HepG2 (cell line): ENCODE data around the gene FGD2. TPM values are rescaled to one million over a fixed set of nuclear protein-coding genes. Genes with fewer than 3 reads are reported as not detected.

ENCODE experiments used
- HOXD1 ChIP-seq: sonication (generic); formaldehyde crosslinking; IDR thresholded peaks from 2 replicates; pipeline ENCODE4 v1.5.0; 2020; ENCODE audit warnings: missing genetic modification reagents
- MAFG ChIP-seq: sonication (generic); formaldehyde crosslinking; IDR thresholded peaks from 2 replicates; pipeline ENCODE4 v1.5.1; 2020; ENCODE audit warnings: mild to moderate bottlenecking, missing genetic modification reagents
- MXI1 ChIP-seq: IDR thresholded peaks from 3 replicates; pipeline ENCODE4 v1.6.1; 2012; ENCODE audit warnings: low read depth, low read length, inconsistent platforms, borderline replicate concordance
- SMARCC2 ChIP-seq: fragments of 450-650 bp; IDR thresholded peaks from 2 replicates; pipeline ENCODE4 v1.6.1; 2017; ENCODE audit warnings: antibody characterized with exemption, mild to moderate bottlenecking
- ZBTB25 ChIP-seq: IDR thresholded peaks from 2 replicates; pipeline ENCODE4 v1.6.1; 2018; ENCODE audit warnings: missing genetic modification reagents
- ZEB1 ChIP-seq: IDR thresholded peaks from 2 replicates; pipeline ENCODE4 v1.6.1; 2012; ENCODE audit warnings: mild to moderate bottlenecking, low read depth, inconsistent platforms; ENCODE audit not compliant: insufficient replicate concordance
- ZNF160 ChIP-seq: sonication (generic); formaldehyde crosslinking; IDR thresholded peaks from 2 replicates; pipeline ENCODE4 v1.8.0; 2022; ENCODE audit warnings: mild to moderate bottlenecking, inconsistent platforms, missing genetic modification reagents
- ZNF275 ChIP-seq: sonication (generic); formaldehyde crosslinking; IDR thresholded peaks from 2 replicates; pipeline ENCODE4 v1.8.0; 2022; ENCODE audit warnings: missing genetic modification reagents, mild to moderate bottlenecking, inconsistent platforms, borderline replicate concordance
- ZNF431 ChIP-seq: sonication (generic); formaldehyde crosslinking; IDR thresholded peaks from 2 replicates; pipeline ENCODE4 v1.9.0; 2022; ENCODE audit warnings: missing genetic modification reagents, low read depth, mild to moderate bottlenecking, borderline replicate concordance
- ZNF484 ChIP-seq: sonication (generic); formaldehyde crosslinking; IDR thresholded peaks from 2 replicates; pipeline ENCODE4 v1.5.1; 2020; ENCODE audit warnings: mild to moderate bottlenecking, low read depth, missing genetic modification reagents, borderline replicate concordance
- ZNF577 ChIP-seq: sonication (generic); formaldehyde crosslinking; IDR thresholded peaks from 2 replicates; pipeline ENCODE4 v1.4.0; 2020; ENCODE audit warnings: mild to moderate bottlenecking, low read depth, missing genetic modification reagents, borderline replicate concordance
- ZNF713 ChIP-seq: sonication (generic); formaldehyde crosslinking; IDR thresholded peaks from 2 replicates; pipeline ENCODE4 v1.4.0; 2020; ENCODE audit warnings: mild to moderate bottlenecking, missing genetic modification reagents
- ZNF784 ChIP-seq: sonication (generic); formaldehyde crosslinking; IDR thresholded peaks from 2 replicates; pipeline ENCODE4 v1.5.1; 2020; ENCODE audit warnings: missing genetic modification reagents, mild to moderate bottlenecking, borderline replicate concordance
- ZNF878 ChIP-seq: sonication (generic); formaldehyde crosslinking; IDR thresholded peaks from 2 replicates; pipeline ENCODE4 v1.8.1; 2023; ENCODE audit warnings: mild to moderate bottlenecking, missing genetic modification reagents, moderate library complexity
- polyA plus RNA-seq, 8 experiments: library from polyadenylated mRNA; depleted of rRNA in 3 of 8; stranded (reverse) in 7 of 8; unstranded in 1 of 8; fragments of >200 nt; fragmentation: Illumina TruSeq in 4 of 8; extraction: Trizol in 4 of 8; gene quantifications; 2 replicates each; pipeline versions ENCODE4 v1.2.1 to v1.2.3, GENCODE V29; 2011 to 2016; ENCODE audit warnings: low read depth in 4 of 8, missing spikeins in 1 of 8, mixed read lengths in 1 of 8; ENCODE audit not compliant: insufficient read depth in 1 of 8
- total RNA-seq, 5 experiments: library from RNA; depleted of rRNA; stranded (reverse); fragments of >200 nt; fragmentation: Illumina TruSeq; extraction: Trizol; gene quantifications; 2 replicates each; pipeline ENCODE4 v1.2.3, GENCODE V29; 2016; ENCODE audit warnings: low read depth in 1 of 5
- TF ChIP-seq, protein P1 (sequence below): sonication (generic); formaldehyde crosslinking; IDR thresholded peaks from 2 replicates; pipeline ENCODE4 v1.4.0; 2020; ENCODE audit warnings: missing genetic modification reagents
- TF ChIP-seq, protein P2 (sequence below): sonication (generic); formaldehyde crosslinking; IDR thresholded peaks from 2 replicates; pipeline ENCODE4 v1.4.0; 2020; ENCODE audit warnings: missing genetic modification reagents

The FGD2 gene
- total and polyA plus RNA-seq, 2 of the 13 experiments (the other 11 are each of a cell fraction or from before 2014, with no cell fraction given), result not detected

GRCh38 chr6:37051138-37052026 lies 45.9 kb downstream of the FGD2 start (continued):
- TF ChIP-seq ZNF784 (CRISPR knock-in tag) (no peak), ZNF713 (CRISPR knock-in tag) (no peak), ZNF160 (peak; percentile 56; the same call in 1 of the 2 replicates), ZNF577 (CRISPR knock-in tag) (no peak), ZEB1 (no peak), MXI1 (peak; percentile 84; the same call in 2 of the 3 replicates), MAFG (CRISPR knock-in tag) (no peak), ZNF484 (CRISPR knock-in tag) (no peak), ZNF431 (CRISPR knock-in tag) (no peak; the same call in 1 of the 2 replicates), ZBTB25 (CRISPR knock-in tag) (no peak), ZNF878 (CRISPR knock-in tag) (no peak), ZNF275 (peak; percentile 77; the same call in 1 of the 2 replicates), SMARCC2 (no peak), HOXD1 (CRISPR knock-in tag) (peak; percentile 69; the same call in 1 of the 2 replicates)
- TF ChIP-seq, protein P1, sequence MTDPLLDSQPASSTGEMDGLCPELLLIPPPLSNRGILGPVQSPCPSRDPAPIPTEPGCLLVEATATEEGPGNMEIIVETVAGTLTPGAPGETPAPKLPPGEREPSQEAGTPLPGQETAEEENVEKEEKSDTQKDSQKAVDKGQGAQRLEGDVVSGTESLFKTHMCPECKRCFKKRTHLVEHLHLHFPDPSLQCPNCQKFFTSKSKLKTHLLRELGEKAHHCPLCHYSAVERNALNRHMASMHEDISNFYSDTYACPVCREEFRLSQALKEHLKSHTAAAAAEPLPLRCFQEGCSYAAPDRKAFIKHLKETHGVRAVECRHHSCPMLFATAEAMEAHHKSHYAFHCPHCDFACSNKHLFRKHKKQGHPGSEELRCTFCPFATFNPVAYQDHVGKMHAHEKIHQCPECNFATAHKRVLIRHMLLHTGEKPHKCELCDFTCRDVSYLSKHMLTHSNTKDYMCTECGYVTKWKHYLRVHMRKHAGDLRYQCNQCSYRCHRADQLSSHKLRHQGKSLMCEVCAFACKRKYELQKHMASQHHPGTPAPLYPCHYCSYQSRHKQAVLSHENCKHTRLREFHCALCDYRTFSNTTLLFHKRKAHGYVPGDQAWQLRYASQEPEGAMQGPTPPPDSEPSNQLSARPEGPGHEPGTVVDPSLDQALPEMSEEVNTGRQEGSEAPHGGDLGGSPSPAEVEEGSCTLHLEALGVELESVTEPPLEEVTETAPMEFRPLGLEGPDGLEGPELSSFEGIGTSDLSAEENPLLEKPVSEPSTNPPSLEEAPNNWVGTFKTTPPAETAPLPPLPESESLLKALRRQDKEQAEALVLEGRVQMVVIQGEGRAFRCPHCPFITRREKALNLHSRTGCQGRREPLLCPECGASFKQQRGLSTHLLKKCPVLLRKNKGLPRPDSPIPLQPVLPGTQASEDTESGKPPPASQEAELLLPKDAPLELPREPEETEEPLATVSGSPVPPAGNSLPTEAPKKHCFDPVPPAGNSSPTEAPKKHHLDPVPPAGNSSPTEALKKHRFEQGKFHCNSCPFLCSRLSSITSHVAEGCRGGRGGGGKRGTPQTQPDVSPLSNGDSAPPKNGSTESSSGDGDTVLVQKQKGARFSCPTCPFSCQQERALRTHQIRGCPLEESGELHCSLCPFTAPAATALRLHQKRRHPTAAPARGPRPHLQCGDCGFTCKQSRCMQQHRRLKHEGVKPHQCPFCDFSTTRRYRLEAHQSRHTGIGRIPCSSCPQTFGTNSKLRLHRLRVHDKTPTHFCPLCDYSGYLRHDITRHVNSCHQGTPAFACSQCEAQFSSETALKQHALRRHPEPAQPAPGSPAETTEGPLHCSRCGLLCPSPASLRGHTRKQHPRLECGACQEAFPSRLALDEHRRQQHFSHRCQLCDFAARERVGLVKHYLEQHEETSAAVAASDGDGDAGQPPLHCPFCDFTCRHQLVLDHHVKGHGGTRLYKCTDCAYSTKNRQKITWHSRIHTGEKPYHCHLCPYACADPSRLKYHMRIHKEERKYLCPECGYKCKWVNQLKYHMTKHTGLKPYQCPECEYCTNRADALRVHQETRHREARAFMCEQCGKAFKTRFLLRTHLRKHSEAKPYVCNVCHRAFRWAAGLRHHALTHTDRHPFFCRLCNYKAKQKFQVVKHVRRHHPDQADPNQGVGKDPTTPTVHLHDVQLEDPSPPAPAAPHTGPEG (CRISPR knock-in tag), result 0 out of 2 replicates have a peak, but pooled peaks have one; percentile 42
- TF ChIP-seq, protein P2, sequence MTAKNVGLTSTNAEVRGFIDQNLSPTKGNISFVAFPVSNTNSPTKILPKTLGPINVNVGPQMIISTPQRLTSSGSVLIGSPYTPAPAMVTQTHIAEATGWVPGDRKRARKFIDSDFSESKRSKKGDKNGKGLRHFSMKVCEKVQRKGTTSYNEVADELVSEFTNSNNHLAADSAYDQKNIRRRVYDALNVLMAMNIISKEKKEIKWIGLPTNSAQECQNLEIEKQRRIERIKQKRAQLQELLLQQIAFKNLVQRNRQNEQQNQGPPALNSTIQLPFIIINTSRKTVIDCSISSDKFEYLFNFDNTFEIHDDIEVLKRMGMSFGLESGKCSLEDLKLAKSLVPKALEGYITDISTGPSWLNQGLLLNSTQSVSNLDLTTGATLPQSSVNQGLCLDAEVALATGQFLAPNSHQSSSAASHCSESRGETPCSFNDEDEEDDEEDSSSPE (CRISPR knock-in tag), result peak; percentile 27; the same call in 1 of the 2 replicates
